Psoas muscle (tissue), 8 donors: ENCODE measurements around the gene POMT1. TPM values are rescaled to one million over a fixed set of nuclear protein-coding genes. Genes with fewer than 3 reads are reported as not detected.

Experiments
- ATAC-seq, 4 donors: fragments of 200-7000 bp; cut with Tn5 transposase; one replicate each; pipeline ENCODE4 v1.9.1; 2020; ENCODE audit warnings: moderate library complexity in 3 of 4, mild to moderate bottlenecking in 2 of 4
- DNase-seq, 2 donors: peaks; one replicate each; pipeline ENCODE4 v3.0.0-alpha.2; 2020
- H3K27ac ChIP-seq: fragments of 200-600 bp; one replicate; pipeline ENCODE4 v1.8.0; 2022
- H3K27me3 ChIP-seq, 3 donors: fragments of 200-600 bp in 1 of 3; one replicate each; pipeline versions ENCODE4 v1.6.1 to v1.8.0; 2013 to 2022; ENCODE audit warnings: low read length in 2 of 3, mild to moderate bottlenecking in 2 of 3, moderate library complexity in 1 of 3; ENCODE audit not compliant: insufficient read depth in 3 of 3
- H3K36me3 ChIP-seq, 2 donors: fragments of 200-600 bp in 1 of 2; one replicate each; pipeline versions ENCODE4 v1.6.1 to v1.8.0; 2013 to 2022; ENCODE audit warnings: low read depth in 1 of 2, mild to moderate bottlenecking in 1 of 2, moderate library complexity in 1 of 2; ENCODE audit not compliant: insufficient read depth in 1 of 2
- H3K4me1 ChIP-seq: fragments of 200-600 bp; one replicate; pipeline ENCODE4 v1.8.0; 2022
- H3K4me3 ChIP-seq: fragments of 200-600 bp; one replicate; pipeline ENCODE4 v1.8.0; 2022; ENCODE audit warnings: mild to moderate bottlenecking
- H3K9me3 ChIP-seq: fragments of 200-600 bp; one replicate; pipeline ENCODE4 v1.8.0; 2022
- CTCF ChIP-seq: fragments of 200-600 bp; IDR thresholded peaks from one replicate; pipeline ENCODE4 v1.8.0; 2022; ENCODE audit warnings: antibody characterized with exemption
- WGBS, 3 donors: extraction: QIAGEN DNeasy Blood & Tissue Kit; methylation state at CpG; one replicate each; pipeline versions ENCODE4 v1.1.6 to v1.1.7; 2013; 5-methylcytosine and 5-hydroxymethylcytosine counted together
- intact Hi-C, 2 donors: fragments of 100-400 bp; cut with DNase I; formaldehyde crosslinking; loops; one replicate each; pipeline versions ENCODE4 v1.11.0 to v1.14.2; 2022
- polyA plus RNA-seq, 3 donors: library from polyadenylated mRNA; stranded (reverse); fragments of 200-250 nt; gene quantifications; one replicate each; pipeline ENCODE4 v1.2.3, GENCODE V29; 2013
- total RNA-seq, 4 donors: library from RNA; stranded (reverse); fragmentation: NEBNext Ultra II Directional in 2 of 4; extraction: Animal tissue kit (Norgen Biotek cat#: 25700) in 2 of 4; gene quantifications; one replicate each; pipeline versions ENCODE4 v1.2.1 to v1.2.4, GENCODE V29; 2021 to 2023
- donor health status: healthy with polysubstance abuse.
- donor health status: DM: no; HTN: no; CAD: no; lungs with moderate emphysema.
- donor health status: Bipolar disorder and iron deficiency.
- donor health status: healthy.
- donor health status: DM: yes; HTN: yes; CAD: no.
- donor health status: DM: no; HTN: no; CAD: no.
- donor health status: DM: no; HTN: no; CAD: no.
- donor health status: DM: yes; HTN: yes; CAD: no.

Gene POMT1
- total and polyA plus RNA-seq, 7 donors = 10.9 to 30.8 (median 15.6) TPM

- Histone ChIP-seq H3K4me3 (no peak overlapping the region), H3K4me1 (peaks cover 15% of the 10 kb centered on the region), H3K36me3 (peaks cover 6 to 100% of the 10 kb centered on the region in 2 donors), H3K27ac (peak overlapping the region; percentile 77), H3K27me3 (no peaks in the 10 kb centered on the region), H3K9me3 (no peaks in the 10 kb centered on the region)
- intact Hi-C loops = loop anchor here (5.0 kb wide), 3 partner anchors 83 to 123 kb away; partner anchors contain the start of gene PRRC2B (in 1 of the 2)
- no peak for TF ChIP-seq CTCF
- 85 to 91% (median 91%) methylated on average over 46 of the region's 46 CpGs for WGBS, 3 donors
- DNase-seq = peak in 1 of 2 donors; percentile 51
- ATAC-seq = peak; percentile 14 to 45 (median 28)
Measured at GRCh38 chr9:131475111-131475955, 27.4 kb upstream of the POMT1 start.

GRCh38 chr9:131475956-131476776 lies 26.6 kb upstream of the POMT1 start:
- H3K36me3 ChIP-seq = peaks cover 6 to 100% of the 10 kb centered on the region in 2 donors
- H3K27me3 ChIP-seq = no peaks in the 10 kb centered on the region
- H3K4me3 ChIP-seq = no peak overlapping the region
- peak; percentile 36 to 68 (median 56) for ATAC-seq
- 72 to 83% (median 81%) methylated on average over 36 to 40 of the region's 40 CpGs for WGBS, 3 donors
- intact Hi-C loops = loop anchor here (5.0 kb wide), 3 partner anchors 84 to 124 kb away; partner anchors contain the start of gene PRRC2B (in 1 of the 2)
- H3K4me1 ChIP-seq = peaks cover 15% of the 10 kb centered on the region
- H3K27ac ChIP-seq = peak overlapping the region; percentile 77
- peak in 1 of 2 donors; percentile 69 for DNase-seq
- peak; percentile 40 for TF ChIP-seq CTCF
- H3K9me3 ChIP-seq = no peaks in the 10 kb centered on the region

DNA sequence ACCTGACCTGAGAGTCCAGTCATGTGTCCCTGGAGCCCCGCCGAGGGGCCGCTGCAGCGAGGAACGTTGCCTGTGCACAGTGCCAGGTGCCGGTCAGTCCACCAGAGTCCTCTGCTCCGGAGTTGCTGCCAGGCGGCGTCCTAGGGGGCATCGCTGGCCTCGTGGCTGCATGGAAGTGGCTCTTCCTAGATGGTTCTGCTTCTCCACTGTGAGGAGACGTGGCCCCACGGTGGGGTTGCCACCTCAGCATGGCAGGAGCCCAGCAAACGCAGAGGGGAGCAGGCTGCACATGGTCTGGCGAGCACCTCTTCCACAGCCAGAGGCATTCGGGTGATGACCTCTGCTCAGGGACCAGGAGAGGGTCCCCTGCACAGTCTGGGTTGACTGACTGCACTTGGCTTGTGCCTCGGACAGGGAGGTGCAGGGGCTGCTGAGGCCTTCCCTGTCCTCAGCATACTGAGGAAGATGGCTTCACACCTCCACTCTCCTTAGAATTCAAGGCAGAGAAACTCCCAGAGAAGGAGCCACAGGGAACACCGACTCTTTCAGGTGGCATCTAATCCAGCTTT lies 25.9 kb upstream of the POMT1 start:
- Histone ChIP-seq H3K27me3 (no peaks in the 10 kb centered on the region), H3K4me3 (no peak overlapping the region), H3K4me1 (peaks cover 15% of the 10 kb centered on the region), H3K36me3 (peaks cover 9 to 100% of the 10 kb centered on the region in 2 donors), H3K27ac (no peak overlapping the region), H3K9me3 (no peaks in the 10 kb centered on the region)
- intact Hi-C loops = loop anchor here (5.0 kb wide), 3 partner anchors 85 to 125 kb away; partner anchors contain the start of gene PRRC2B (in 1 of the 2)
- peak; percentile 82 to 90 (median 84) for ATAC-seq
- WGBS, 3 donors = 44 to 72% (median 51%) methylated on average over 18 of the region's 18 CpGs
- no peak for TF ChIP-seq CTCF
- DNase-seq = peak; percentile 61 to 90

- H3K4me3 ChIP-seq = no peak overlapping the region
- no peaks in the 10 kb centered on the region for H3K9me3 ChIP-seq
- DNase-seq (peak in 1 of 2 donors; percentile 35), ATAC-seq (no peak)
- H3K27ac ChIP-seq = no peak overlapping the region
- 80 to 87% (median 84%) methylated on average over 11 of the region's 11 CpGs for WGBS, 3 donors
- H3K4me1 ChIP-seq = peaks cover 19% of the 10 kb centered on the region
- intact Hi-C loops = loop anchor here (5.0 kb wide), 3 partner anchors 85 to 125 kb away; partner anchors contain the start of gene PRRC2B (in 1 of the 2)
- H3K36me3 ChIP-seq = peaks cover 9 to 100% of the 10 kb centered on the region in 2 donors
- H3K27me3 ChIP-seq = no peaks in the 10 kb centered on the region
- TF ChIP-seq CTCF = no peak
Measured at GRCh38 chr9:131477367-131477766, 25.4 kb upstream of the POMT1 start.
